Nephron (organoid): ENCODE data around the gene PFKFB4.
A peak's percentile ranks its signal among the peaks of the same experiment; 100 is the strongest.

Source experiments
- H3K27ac Mint-ChIP-seq, 3 experiments: 2 replicates each; pipeline ENCODE4 v1.8.0; 2020; ENCODE audit warnings: mixed read lengths in 3 of 3, mild to moderate bottlenecking in 2 of 3, moderate library complexity in 1 of 3
- H3K27me3 Mint-ChIP-seq: 2 replicates; pipeline ENCODE4 v1.8.0; 2021; ENCODE audit warnings: low read depth, mild to moderate bottlenecking, moderate library complexity, mixed read lengths
- H3K36me3 Mint-ChIP-seq: 2 replicates; pipeline ENCODE4 v1.8.0; 2020; ENCODE audit warnings: low read depth, mixed read lengths
- H3K4me1 Mint-ChIP-seq: 2 replicates; pipeline ENCODE4 v1.8.0; 2020; ENCODE audit warnings: mixed read lengths
- H3K4me3 Mint-ChIP-seq, 3 experiments: 2 replicates each; pipeline ENCODE4 v1.8.0; 2020; ENCODE audit warnings: mild to moderate bottlenecking in 3 of 3, mixed read lengths in 3 of 3, moderate library complexity in 2 of 3
- H3K9me3 Mint-ChIP-seq: 2 replicates; pipeline ENCODE4 v1.8.0; 2020; ENCODE audit warnings: mixed read lengths
- TF ChIP-seq, protein P1 (sequence below), 3 experiments: fragments of 200-600 bp; sonication (generic); IDR thresholded peaks; one replicate each; pipeline ENCODE4 v1.5.0; 2021; ENCODE audit warnings: antibody characterized with exemption in 3 of 3; ENCODE audit not compliant: unreplicated experiment in 3 of 3

Gene PFKFB4

DNA sequence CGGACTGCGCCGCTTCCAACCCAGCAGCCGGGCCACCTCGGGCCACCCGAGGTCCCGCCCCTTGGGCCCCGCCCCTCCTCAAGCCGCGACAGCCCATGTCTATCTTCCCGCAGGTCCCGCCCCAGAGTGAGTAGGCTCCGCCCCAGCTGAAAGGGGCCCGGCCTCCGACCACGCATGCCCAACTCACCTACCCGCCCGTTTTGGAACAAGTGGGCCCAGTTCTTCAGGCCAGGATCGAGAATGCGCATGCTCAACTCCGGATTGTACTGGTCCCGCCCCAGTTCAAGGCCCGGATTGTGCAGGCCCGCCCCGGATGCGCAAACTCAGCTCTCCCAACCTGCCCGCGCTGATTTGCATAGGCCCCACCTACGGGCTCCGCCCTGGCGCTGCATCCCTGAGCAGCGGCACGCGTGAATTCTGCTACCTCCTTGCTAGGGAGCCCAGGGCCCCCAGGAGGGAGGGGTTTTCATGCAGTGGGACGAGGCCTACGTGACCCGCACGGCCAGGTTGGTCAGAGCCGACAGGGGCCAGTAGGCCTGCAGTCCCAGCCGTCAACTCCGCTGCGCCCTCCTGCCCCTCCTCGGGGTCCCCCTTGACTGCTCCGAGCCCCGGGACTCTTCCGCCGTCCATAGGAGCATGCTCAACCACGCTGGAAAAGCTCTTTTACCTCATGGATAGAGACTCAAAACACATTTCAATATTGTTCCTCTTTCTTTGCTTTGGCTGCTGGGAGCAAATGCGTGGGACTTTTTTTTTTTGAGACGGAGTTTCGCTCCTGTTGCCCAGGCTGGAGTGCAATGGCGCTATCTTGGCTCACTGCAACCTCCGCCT lies at the start of gene PFKFB4:
Gene PFKFB4, minus strand, starts transcription at position 8 of the 831 bp plus-strand sequence. CDS start 26 bp downstream, outside the sequence.
- Mint-ChIP-seq H3K36me3 (no peaks in the 10 kb centered on the region), H3K27me3 (peaks cover 4% of the 10 kb centered on the region)
- TF ChIP-seq, protein P1, sequence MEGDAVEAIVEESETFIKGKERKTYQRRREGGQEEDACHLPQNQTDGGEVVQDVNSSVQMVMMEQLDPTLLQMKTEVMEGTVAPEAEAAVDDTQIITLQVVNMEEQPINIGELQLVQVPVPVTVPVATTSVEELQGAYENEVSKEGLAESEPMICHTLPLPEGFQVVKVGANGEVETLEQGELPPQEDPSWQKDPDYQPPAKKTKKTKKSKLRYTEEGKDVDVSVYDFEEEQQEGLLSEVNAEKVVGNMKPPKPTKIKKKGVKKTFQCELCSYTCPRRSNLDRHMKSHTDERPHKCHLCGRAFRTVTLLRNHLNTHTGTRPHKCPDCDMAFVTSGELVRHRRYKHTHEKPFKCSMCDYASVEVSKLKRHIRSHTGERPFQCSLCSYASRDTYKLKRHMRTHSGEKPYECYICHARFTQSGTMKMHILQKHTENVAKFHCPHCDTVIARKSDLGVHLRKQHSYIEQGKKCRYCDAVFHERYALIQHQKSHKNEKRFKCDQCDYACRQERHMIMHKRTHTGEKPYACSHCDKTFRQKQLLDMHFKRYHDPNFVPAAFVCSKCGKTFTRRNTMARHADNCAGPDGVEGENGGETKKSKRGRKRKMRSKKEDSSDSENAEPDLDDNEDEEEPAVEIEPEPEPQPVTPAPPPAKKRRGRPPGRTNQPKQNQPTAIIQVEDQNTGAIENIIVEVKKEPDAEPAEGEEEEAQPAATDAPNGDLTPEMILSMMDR (IDR thresholded peaks at IDR 0.05; ENCODE audit: unreplicated experiment in 3 of 3) = no peak

DNA sequence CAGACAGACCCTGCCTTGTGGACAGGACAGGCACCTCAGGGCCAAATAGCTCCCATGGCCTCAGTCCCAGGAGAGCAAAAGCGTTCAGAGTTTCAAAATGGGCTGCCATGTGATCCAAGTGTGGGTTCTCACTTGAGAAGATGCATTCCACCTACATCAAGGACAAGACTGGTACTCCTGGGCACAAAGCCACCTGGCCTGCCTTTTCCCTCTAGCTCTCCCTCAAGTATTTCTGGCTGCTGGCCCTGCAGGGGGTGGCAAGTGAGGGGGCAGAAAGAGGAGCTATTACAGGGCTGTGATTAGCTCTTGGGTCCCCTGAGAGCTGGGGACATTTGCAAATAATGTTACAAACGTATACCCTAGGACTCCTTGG lies 45.0 kb upstream of the PFKFB4 start:
- Mint-ChIP-seq H3K27me3 (no peaks in the 10 kb centered on the region), H3K4me1 (peaks cover 23% of the 10 kb centered on the region), H3K27ac (no peak overlapping the region), H3K36me3 (peaks cover 69% of the 10 kb centered on the region), H3K4me3 (no peak overlapping the region), H3K9me3 (no peaks in the 10 kb centered on the region)
- TF ChIP-seq, protein P1 (IDR thresholded peaks at IDR 0.05; ENCODE audit: unreplicated experiment in 3 of 3) = no peak

More for the DNA sequence above, at the start of gene PFKFB4:
- Mint-ChIP-seq H3K4me1 (peaks cover 53% of the 10 kb centered on the region), H3K9me3 (no peaks in the 10 kb centered on the region), H3K27ac (peak within 1 kb of the TSS; percentile 18 to 66 (median 43)), H3K4me3 (peak within 1 kb of the TSS; percentile 90 to 92 (median 91))

DNA sequence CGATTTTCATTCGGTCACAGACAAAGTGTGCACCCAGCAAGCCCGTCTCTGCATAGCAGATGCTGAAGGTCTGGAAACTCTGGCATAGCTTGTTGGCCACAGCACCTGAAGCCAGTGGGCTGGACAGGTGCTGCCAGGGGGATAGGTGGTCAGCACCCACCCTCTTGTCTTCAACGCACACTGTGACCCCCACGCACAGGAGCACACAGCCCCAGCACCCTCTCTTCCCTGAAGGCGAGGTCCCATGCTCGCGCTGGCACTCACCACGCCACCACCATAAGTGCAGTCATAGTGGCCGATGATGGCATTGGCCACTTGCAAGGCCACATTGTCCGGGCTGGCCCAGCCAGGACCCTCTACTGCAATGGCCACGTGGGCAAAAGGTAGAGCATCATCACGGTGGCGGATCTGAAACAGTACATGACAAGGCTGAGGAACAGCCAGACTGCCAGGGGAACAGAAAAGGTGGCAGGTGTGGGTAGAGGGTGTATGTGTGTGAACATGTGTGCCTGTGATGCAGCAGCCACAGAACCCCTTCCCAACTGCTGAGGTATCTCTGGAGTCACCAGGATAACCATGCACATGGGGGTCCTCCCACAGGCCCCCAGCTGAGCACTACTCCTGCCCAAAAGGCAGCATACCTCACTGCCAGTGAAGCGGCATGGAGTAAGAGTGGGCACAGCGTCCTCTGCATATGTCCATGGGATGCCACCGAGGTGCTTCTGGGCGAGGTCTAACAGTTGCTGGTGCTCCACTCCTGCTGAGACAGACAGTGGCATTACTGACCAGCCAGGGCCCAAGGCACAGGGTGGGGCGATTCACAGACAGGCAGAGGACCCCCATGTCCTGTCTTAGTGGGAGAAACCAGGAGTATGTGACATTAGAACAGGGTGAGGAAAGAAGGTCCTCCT lies 44.4 kb upstream of the PFKFB4 start:
- Mint-ChIP-seq H3K27ac (no peak overlapping the region), H3K36me3 (peaks cover 65% of the 10 kb centered on the region)
- TF ChIP-seq, protein P1 (IDR thresholded peaks at IDR 0.05; ENCODE audit: unreplicated experiment in 3 of 3) = no peak

DNA sequence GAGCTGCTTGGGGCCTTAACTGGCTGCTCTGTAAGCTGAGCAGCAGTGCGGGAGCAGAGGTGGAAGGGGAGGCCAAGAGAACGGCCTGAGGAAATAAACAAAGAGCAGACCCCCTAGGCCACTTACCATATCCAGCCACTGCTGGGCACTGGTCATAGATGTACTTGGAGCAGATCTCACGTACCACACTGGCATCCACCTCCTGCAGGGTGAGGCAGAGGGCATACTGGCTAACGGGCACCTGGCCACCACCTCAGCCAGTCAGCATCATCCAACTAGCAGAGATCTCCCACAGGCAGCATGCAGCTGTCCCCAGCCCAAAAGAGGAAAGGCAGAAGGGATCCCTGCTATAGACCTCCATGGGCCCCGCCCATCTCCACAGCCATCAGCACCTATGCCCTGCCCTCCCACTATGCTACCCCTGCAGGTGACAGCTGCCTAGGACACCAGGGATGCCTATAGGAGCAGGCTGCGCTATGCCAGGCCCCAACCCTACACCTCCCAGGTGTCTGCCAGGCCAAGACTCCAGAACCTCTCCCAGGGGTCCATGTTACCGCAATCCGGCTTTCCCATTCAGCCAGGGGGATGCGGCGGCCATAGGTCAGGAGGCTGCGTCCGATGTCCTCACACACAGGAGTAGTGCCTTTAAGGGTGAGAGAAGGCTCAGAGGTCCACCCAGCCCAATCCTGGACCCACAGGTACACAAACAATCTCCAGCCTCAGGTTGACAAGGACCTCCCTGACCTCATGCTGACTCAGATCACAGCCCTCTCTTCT lies 43.1 kb upstream of the PFKFB4 start:
- Mint-ChIP-seq H3K4me1 (peaks cover 31% of the 10 kb centered on the region), H3K9me3 (no peaks in the 10 kb centered on the region), H3K36me3 (peaks cover 53% of the 10 kb centered on the region), H3K4me3 (no peak overlapping the region), H3K27ac (peak overlapping the region in 1 of 3 experiments; percentile 78), H3K27me3 (no peaks in the 10 kb centered on the region)
- TF ChIP-seq, protein P1 (IDR thresholded peaks at IDR 0.05; ENCODE audit: unreplicated experiment in 3 of 3) = no peak

More for the DNA sequence above, 44.4 kb upstream of the PFKFB4 start:
- Mint-ChIP-seq H3K4me3 (no peak overlapping the region), H3K9me3 (no peaks in the 10 kb centered on the region), H3K4me1 (peaks cover 28% of the 10 kb centered on the region), H3K27me3 (no peaks in the 10 kb centered on the region)

DNA sequence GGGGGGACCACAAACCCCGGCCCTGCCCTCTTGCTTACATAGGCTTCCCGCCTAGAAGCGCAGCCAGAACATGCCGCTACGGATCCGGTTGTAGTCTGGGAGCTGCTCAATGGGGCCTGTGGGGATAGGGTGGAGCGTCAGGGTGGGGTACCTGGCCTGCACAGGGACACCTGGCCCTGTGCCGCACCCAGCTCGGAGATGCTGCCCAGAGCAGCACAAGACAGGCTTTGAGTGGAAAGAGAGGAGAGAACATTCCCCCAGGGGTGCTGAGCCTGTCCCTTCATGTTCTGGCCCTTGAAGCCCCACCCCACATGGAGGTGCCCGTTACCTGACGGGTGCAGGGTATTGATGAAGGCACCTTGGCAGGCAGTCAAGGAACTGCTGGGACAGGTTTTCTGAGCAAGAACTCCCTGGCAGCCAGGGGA lies 42.5 kb upstream of the PFKFB4 start:
- H3K27ac Mint-ChIP-seq = peak overlapping the region; percentile 75 to 85 (median 78)
- TF ChIP-seq, protein P1 (IDR thresholded peaks at IDR 0.05; ENCODE audit: unreplicated experiment in 3 of 3) = no peak
- no peaks in the 10 kb centered on the region for H3K27me3 Mint-ChIP-seq
- H3K9me3 Mint-ChIP-seq = no peaks in the 10 kb centered on the region
- H3K36me3 Mint-ChIP-seq = peaks cover 46% of the 10 kb centered on the region
- peaks cover 31% of the 10 kb centered on the region for H3K4me1 Mint-ChIP-seq
- no peak overlapping the region for H3K4me3 Mint-ChIP-seq
